ENCODE measurements around the gene HNRNPA2B1.
"Not testable (repeated sequence)": the region's sequence is repeated elsewhere in the genome, so short reads cannot be mapped to it uniquely, and the experiment has no call there.

Gene HNRNPA2B1

GRCh38 chr7:26197153-26198115 is 3.1 kb downstream of the HNRNPA2B1 start:
- DNase-seq: no peak

DNA sequence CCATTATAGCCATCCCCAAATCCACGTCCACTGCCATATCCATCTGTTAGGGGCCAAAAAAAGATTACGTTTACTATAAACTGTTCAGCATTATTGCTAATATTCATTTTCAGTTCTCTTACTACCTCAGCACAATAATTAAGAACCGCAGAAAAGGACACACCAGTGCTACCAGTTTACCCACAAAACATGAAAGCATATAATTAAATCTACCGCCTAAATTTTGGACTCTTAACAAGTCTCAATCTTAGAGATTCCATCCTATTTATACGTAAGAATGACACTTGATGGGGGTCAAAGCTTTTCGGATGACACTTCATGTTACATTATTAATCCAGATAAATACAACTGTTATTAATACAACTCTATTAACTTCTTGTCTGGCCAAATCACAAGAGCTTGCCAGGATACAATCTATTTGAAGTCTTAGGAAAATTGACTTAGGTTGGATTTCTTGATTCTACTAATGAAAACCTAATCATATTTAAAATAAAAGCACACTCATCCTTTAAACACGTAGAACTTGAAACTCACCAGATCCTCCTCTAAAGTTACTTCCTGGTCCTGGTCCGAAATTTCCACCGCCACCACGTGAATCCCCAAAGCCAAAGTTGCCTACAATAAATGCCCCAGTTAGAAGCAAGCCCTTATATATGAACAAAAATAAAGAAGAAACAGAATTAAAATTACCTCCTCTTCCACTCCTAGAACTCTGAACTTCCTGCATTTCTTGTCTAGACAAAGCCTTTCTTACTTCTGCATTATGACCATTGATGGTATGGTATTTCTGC is 4.5 kb downstream of the HNRNPA2B1 start:
- no peak for DNase-seq

GRCh38 chr7:26195182-26195581 is 5.4 kb downstream of the HNRNPA2B1 start:
- no peak for DNase-seq

GRCh38 chr7:26194764-26195163 is 5.8 kb downstream of the HNRNPA2B1 start:
- DNase-seq: not testable (repeated sequence)

DNA sequence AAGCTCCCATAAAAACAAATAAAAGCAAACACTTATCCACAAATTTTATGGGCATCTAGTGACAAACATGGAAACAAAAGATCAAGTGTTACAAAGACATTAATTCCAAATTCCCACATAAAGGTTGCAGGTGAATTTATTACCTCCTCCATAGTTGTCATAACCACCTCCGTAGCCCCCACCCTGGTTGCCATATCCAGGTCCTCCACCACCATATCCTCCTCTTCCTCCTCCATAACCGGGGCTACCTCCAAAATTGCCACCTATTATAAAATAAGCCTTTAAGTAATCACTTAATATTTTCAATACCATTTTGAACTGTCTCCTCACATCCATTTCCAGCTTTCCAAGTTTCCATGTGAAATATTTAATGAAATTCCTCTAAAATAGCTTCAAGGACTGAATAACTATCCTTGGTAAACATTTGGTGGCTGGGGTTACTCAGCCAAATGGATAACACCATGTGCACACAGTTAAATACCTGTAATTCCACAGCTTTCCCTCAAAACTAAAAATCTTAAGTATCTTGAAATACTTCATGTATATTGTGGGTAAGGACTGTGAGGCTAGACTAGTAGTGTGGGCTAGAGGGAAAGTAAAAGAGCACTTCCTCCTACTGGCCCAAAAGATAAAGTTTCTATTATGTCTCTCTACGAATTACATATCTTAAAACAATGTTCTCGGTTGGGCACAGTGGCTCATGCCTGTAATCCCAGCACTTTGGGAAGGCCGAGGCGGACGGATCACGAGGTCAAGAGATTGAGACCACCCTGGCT is 6.9 kb downstream of the HNRNPA2B1 start:
- no peak for DNase-seq

- DNase-seq: no peak
These were observed 8.0 kb downstream of the HNRNPA2B1 start for GRCh38 chr7:26192485-26193087.

GRCh38 chr7:26191974-26192479 is 8.5 kb downstream of the HNRNPA2B1 start:
- DNase-seq: no peak

GRCh38 chr7:26191233-26191973 is 9.1 kb downstream of the HNRNPA2B1 start:
- no peak for DNase-seq

DNA sequence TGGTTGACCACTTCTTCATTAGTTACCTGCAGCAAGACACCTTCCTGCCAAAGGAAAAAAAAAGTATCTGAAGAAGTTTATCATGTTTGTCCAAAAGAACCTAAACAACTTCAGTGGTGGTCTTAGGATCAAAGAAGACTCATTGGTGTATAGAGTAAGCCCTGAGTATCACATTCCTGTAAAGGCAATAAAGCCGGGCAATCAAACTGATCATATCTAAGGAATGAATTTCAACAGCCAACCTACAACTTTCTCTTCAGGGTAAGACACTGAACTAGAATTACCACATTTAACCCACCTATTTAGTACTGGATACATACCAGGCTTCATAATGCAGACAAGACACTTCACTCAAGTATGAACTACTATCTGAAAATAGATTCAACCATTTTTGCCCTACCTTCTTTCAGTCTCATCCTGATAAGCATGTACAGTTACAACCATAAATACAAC is 10.1 kb downstream of the HNRNPA2B1 start:
- DNase-seq: no peak

DNA sequence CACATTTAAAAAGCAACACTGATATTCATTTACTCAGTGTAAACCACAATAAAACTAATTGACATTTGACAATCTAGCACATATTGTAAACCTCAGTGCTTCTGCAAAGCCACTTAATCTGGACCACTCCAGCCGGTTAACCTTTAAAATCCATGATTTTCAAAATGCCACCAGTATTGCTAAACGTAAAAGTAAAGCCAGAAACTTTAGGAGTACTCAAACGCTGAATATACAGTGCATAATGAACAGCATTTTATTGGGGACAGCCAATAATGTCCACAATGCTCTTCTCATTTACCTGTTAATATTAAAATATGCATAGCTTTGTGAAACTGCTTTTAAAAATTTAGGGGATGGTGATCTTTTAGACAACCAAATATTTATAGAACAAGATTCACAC is 10.8 kb downstream of the HNRNPA2B1 start:
- DNase-seq: no peak

DNA sequence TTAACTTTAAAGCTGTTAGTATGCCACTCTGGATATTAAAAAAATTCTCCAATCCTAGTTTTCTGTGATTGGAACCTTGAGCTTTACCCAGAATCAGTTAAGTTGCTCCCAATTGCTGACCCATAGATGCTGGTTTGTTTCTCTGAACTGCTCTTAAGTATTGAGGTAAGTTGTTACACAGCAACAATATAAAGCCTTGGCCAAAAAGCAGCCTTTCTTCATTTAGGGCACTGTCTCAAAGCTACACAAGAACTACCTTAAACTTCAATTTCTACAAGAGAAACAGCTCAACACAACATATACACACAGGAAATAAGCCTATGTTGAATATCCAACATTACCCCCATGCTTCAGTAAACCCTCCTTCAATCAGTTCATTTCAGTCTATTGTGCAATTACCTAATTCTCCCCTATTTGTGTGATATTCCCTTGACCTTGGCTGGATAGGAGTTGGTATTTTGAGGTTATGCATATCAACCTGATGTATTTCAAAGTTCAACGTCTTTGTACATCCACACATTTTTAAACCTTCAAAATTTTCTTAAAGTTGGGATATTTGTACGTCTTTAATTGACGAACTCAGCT is 11.5 kb downstream of the HNRNPA2B1 start:
- no peak for DNase-seq

GRCh38 chr7:26188206-26188956 is 12.2 kb downstream of the HNRNPA2B1 start:
- DNase-seq: no peak

GRCh38 chr7:26187380-26188205 is 13.0 kb downstream of the HNRNPA2B1 start:
- no peak for DNase-seq

DNA sequence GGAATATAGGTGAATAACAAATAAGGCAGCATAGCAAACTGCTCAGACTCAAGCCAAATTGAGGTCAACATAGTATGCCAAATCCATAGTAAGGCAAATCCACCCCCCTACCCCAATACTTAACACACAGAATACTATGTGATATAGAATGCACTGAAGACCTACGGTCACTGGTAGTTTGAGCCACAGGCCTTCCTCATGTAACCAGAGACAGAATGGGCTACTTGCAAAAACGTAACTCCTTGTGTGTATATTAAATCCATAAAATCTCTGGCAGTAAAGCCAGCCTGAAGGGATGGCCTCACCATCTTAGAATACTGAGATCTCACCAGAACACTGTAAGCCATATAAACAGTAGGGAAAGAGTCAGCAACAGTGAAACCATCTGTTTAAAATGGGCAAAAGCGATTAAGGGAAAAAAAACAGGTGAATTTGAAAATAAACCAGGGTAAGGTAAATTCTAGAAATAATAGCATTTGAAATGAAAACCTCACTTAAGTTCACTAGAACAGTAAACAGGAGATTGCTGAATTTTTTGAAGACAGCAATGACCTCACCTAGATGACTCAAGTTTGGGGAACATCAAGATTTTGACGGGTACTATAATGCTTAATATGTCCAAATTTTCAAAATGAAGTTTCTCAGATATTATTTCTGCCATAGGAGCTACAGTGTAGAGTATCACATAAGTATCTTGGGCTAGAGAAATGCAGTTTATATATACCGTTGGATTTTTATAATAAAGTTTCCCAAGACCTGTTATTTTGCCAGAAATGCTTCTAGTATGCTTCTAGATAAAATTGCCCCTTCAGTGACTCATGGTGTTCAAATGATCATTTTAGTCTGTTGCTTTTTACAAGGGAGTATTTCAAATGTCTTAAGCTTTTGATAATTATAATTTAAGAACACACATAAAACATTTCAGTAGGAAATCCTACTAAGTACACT is 13.9 kb downstream of the HNRNPA2B1 start:
- DNase-seq: no peak

GRCh38 chr7:26185844-26186180 is 14.7 kb downstream of the HNRNPA2B1 start:
- DNase-seq: no peak

DNA sequence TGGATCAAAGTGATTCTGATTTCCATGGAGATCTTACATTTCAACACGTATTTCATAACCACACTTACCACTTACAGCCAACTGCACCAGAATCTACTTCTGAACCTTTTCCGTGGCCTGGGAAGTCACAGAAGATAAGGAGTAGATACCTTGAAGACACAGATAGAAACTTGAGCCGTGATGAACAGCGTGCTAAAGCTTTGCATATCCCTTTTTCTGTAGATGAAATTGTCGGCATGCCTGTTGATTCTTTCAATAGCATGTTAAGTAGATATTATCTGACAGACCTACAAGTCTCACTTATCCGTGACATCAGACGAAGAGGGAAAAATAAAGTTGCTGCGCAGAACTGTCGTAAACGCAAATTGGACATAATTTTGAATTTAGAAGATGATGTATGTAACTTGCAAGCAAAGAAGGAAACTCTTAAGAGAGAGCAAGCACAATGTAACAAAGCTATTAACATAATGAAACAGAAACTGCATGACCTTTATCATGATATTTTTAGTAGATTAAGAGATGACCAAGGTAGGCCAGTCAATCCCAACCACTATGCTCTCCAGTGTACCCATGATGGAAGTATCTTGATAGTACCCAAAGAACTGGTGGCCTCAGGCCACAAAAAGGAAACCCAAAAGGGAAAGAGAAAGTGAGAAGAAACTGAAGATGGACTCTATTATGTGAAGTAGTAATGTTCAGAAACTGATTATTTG is 15.3 kb downstream of the HNRNPA2B1 start:
- DNase-seq: no peak

DNA sequence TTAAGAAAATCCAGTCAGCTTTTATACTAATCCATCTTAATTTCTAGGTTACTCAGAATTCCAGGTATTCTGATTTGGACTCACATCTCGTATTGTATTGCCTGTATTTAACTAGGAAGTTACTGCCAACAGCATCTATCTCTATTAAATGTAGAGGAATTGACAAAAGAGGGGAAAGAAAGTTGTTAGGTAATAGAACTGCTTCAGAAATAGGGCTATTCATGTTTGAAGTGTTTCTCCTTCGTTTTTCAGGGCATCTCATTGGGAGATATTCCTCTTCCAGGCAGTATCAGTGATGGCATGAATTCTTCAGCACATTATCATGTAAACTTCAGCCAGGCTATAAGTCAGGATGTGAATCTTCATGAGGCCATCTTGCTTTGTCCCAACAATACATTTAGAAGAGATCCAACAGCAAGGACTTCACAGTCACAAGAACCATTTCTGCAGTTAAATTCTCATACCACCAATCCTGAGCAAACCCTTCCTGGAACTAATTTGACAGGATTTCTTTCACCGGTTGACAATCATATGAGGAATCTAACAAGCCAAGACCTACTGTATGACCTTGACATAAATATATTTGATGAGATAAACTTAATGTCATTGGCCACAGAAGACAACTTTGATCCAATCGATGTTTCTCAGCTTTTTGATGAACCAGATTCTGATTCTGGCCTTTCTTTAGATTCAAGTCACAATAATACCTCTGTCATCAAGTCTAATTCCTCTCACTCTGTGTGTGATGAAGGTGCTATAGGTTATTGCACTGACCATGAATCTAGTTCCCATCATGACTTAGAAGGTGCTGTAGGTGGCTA is 16.1 kb downstream of the HNRNPA2B1 start:
- DNase-seq: not testable (repeated sequence)
